Measurements from ENCODE around the gene MT1H.
"Not testable (repeated sequence)": the region's sequence is repeated elsewhere in the genome, so short reads cannot be mapped to it uniquely, and the experiment has no call there.

The MT1H gene

GRCh38 chr16:56669005-56669839 is at the start of gene MT1H:
TSS of gene MT1H (plus strand) at chr16:56669814. CDS start at chr16:56669885, 71 bp downstream.
- no peak for DNase-seq (ENCODE audit: low spot score)

DNA sequence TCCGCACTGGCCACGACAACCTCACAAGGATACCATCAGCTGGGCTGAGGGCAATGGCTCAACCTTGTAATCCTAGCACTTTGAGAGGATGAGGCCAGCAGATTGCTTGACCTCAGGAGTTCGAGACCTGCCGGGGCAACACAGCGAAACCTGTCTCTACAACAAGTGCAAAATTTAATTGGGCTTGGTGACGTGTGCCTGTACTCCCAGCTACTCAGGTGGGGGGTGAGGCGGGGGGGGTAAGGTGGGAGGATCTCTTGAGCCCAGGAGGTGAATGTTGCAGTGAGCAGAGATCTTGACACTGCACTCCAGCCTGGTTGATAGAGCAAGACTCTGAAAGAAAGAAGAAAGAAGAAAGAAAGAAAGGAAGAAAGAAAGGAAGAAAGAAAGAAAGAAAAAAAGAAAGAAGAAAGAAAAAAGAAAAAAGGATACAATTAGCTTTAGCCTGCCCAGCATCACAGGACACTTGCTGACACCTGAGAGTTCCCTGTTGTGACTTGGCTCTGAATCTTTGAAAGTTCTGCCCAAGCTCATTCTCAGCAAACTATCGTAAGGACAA is 49.2 kb upstream of the MT1H start:
- DNase-seq (ENCODE audit: low spot score) = no peak

- DNase-seq (ENCODE audit: low spot score) = not testable (repeated sequence)
These were observed 47.8 kb upstream of the MT1H start for GRCh38 chr16:56621665-56622445.

GRCh38 chr16:56623184-56623583 is 46.4 kb upstream of the MT1H start:
- DNase-seq (ENCODE audit: low spot score) = not testable (repeated sequence)

DNA sequence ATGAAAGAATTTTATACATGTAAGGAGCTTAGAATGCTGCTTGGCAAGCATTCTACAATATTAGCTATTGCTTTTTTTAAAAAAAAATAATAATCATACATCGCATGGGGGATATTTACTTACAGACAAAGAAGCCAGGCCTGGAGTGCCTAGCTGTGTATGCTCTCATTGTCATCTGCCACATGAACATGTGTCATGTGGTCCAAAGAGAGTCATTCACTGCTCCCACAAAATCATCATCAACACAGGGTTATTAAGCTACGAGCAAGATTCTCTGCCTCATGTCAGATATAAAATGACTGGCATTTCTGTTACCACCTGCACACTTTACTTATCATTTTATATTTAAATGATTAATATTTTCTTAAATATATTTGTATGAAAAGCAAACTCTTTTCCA is 46.0 kb upstream of the MT1H start:
- no peak for DNase-seq (ENCODE audit: low spot score)

DNA sequence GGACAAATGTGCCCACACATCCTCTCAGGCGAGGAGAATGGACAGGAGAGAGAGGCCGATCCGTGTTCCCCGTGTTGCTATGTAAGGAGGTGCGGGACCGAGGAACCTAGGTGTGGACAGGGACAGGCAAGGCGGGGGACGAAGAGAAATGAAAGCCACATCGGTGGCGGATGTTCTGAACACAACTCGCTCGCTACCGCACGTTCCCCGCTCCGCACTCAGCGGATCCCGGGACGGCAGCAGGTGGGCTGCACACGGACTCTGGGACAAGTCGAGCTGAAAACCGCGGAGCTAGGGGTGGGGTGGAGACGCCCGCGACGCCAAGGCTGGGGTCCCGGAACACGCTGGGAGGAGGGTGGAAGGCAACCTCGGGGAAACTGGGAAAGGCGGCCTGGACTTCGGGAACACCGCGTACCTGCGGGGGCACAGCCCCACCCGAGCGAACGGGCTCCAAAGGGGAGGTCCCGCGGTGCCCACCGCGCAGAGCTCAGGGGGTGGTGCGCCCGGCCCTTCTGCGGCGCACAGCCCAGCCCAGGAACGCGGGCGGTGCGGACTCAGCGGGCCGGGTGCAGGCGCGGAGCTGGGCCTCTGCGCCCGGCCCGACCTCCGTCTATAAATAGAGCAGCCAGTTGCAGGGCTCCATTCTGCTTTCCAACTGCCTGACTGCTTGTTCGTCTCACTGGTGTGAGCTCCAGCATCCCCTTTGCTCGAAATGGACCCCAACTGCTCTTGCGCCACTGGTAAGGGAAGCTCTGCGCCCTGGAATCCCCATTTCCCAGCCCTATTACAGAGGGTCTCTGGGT is 44.3 kb upstream of the MT1H start, which contains the start of gene MT1E:
TSS of gene MT1E (plus strand) at position 642 of the 803 bp plus-strand sequence. CDS start at position 713, 71 bp downstream.
- DNase-seq (ENCODE audit: low spot score) = no peak

DNA sequence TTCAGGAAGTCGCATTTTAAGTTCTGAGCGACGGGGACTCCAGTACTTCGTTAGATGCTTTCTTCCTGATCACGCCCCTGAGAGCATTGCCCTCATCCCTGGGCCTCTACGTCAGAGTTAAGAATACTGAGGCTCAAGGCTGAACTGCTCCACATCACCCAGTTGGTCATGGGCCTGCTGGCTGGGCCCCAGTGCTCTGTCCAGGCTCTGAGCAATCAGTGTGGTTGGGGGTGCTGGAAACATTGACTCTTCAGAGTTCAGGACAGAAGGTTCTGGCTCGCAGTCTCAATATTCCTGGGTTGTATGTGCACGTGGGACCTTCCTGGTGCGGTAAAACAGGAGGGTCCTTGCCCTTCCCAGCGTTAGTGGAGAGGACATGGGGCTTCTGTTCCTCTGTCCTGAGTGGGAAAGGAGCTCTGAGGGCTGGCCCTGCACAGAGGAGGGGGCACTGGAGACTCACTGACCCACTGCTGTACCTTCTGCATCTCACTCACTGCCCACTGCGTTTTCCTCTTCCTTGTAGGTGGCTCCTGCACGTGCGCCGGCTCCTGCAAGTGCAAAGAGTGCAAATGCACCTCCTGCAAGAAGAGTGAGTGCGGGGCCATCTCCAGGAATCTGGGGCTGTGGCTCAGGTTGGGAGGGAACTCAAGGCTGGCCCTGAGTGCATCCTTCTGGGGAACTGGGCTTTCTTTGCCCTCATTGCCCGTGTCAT is 43.5 kb upstream of the MT1H start:
- no peak for DNase-seq (ENCODE audit: low spot score)

- DNase-seq (ENCODE audit: low spot score) = no peak
These were observed 42.9 kb upstream of the MT1H start for GRCh38 chr16:56626685-56627084.

- DNase-seq (ENCODE audit: low spot score) = no peak
These were observed 40.9 kb upstream of the MT1H start for GRCh38 chr16:56628486-56629350.

DNA sequence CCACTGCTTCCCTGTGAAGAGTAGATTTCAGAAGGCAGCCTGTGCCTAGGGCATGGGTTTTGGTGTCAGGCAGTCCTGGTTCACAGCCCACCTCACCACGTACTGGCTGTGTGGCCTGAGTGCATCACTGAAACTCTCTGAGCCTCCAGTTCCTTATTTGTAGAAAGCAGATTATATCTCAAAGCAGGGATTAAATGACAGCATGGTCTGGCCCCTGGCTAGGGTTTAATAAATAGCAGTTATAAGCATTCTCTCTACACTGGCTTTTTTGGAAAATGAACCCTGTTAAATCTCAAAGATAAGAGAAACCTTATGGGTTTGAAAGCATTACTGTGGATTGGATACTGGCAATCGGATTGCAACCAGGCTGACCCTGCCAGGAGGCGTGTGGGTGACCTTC is 40.1 kb upstream of the MT1H start:
- DNase-seq (ENCODE audit: low spot score) = no peak

DNA sequence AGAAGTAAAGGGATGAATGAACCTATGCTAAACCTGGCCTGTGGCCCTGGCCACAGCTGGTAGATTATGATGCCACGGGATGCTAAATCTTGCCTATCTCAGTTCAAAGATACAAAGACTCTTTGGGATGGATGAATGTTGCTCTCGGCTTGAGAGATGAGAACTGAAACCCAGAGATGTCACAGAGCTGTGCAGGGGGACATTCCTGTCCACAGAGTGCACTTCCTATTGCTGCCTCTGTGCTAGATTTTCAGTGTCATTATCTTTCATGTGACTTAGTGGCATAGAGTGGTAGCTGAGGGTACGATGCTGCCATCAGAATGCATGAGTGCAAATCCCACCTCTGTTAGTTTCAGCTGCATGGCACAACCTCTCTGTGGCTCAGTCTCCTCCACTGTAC is 39.5 kb upstream of the MT1H start:
- DNase-seq (ENCODE audit: low spot score) = peak; percentile 48

GRCh38 chr16:56631197-56631596 is 38.4 kb upstream of the MT1H start:
- no peak for DNase-seq (ENCODE audit: low spot score)

DNA sequence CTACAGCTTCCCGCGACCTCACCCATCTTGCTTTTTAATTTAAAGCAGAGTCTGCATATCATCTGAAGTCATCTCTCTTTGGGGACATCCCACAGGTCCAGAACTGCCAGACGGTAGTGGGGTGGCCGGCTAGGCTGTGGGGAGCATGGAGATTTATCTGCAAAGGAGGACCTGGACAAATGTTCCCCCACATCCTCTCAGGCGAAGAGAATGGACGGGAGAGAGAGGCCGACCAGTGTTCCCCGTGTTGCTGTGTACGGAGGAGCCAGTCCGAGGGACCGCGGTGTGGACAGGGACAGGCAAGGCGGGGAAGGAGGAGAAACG is 37.8 kb upstream of the MT1H start:
- no peak for DNase-seq (ENCODE audit: low spot score)

DNA sequence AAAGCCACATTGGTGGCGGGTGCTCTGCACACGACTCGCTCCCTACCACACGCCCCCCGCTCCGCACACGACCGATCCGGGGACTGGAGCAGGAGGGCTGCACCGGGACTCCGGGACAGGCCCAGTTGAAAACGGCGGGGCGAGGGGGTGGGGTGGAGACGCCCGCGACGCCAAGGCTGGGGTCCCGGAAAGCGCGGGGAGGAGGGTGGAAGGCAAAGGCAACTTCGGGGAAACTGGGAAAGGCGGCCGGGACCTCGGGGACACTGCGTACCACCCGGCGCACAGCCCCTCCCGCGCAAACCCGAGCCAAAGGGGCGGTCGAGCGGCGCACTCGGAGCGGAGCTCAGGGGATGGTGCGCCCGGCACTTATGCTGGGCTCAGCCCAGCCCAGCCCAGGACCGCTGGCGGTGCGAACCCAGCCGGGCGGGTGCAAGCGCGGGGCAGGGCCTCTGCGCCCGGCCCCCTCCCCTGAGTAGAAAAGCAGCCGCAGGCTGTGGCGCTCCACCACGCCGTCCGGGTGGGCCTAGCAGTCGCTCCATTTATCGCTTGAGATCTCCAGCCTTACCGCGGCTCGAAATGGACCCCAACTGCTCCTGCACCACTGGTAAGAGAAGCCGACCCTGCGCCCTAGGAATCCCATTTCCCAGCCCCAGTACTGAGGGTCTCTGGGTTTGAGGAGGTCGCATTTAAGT is 37.3 kb upstream of the MT1H start, which contains the start of gene MT1M:
TSS of gene MT1M (plus strand) at position 504 of the 692 bp plus-strand sequence. CDS start at position 577, 73 bp downstream.
- DNase-seq (ENCODE audit: low spot score) = no peak

- DNase-seq (ENCODE audit: low spot score) = no peak
These were observed 36.7 kb upstream of the MT1H start for GRCh38 chr16:56632848-56633365.

DNA sequence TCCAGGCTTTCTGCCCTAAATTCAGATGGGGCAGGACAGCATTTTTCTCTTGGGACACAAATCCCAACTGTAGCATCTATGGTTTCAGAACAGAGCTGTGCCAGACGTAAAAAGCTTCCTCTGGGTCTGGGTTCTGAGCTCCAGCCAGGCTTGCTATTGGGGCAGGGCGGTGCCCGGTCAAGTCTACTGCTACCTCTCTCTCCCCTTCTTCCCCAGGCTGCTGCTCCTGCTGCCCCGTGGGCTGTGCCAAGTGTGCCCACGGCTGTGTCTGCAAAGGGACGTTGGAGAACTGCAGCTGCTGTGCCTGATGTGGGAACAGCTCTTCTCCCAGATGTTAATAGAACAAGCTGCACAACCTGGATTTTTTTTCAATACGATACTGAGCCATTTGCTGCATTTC is 36.1 kb upstream of the MT1H start:
- DNase-seq (ENCODE audit: low spot score) = no peak

- DNase-seq (ENCODE audit: low spot score) = no peak
These were observed 34.7 kb upstream of the MT1H start for GRCh38 chr16:56634715-56635440.

DNA sequence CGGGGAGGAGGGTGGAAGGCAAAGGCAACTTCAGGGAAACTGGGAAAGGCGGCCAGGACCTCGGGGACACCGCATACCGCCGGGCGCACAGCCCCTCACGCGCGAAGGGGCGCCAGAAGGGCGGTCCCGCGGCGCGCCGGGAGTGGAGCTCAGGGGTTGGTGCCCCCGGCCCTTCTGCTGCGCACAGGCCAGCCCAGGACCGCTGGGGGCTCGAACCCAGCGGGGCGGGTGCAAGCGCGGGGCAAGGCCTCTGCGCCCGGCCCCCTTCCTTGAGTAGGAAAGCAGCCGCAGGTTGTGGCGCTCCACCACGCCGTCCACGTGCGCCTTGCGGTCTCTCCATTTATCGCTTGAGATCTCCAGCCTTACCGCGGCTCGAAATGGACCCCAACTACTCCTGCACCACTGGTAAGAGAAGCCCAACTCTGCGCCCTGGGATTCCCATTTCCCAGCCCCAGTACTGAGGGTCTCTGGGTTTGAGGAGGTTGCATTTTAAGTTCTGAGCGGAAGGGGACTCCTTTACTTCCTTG is 34.1 kb upstream of the MT1H start:
- no peak for DNase-seq (ENCODE audit: low spot score)

All from NAMALWA (cell line).